Skeletal muscle tissue (tissue), 4 donors: ENCODE results near the gene RBM47. TPM values are rescaled to one million over a fixed set of nuclear protein-coding genes. Genes with fewer than 3 reads are reported as not detected.
A peak's percentile ranks its signal among the peaks of the same experiment; 100 is the strongest.

Source experiments
- H3K27ac ChIP-seq: one replicate; pipeline ENCODE4 v1.7.0; 2013; ENCODE audit warnings: mild to moderate bottlenecking, low read depth, low read length, inconsistent platforms
- H3K27me3 ChIP-seq, 3 donors: one replicate each; pipeline ENCODE4 v1.7.0; 2013; ENCODE audit warnings: low read length in 3 of 3; ENCODE audit not compliant: control insufficient read depth in 3 of 3, insufficient read depth in 3 of 3
- H3K36me3 ChIP-seq, 3 donors: one replicate each; pipeline ENCODE4 v1.7.0; 2013; ENCODE audit warnings: low read length in 3 of 3; ENCODE audit not compliant: control insufficient read depth in 3 of 3, insufficient read depth in 3 of 3
- H3K4me1 ChIP-seq, 3 donors: one replicate each; pipeline ENCODE4 v1.7.0; 2013; ENCODE audit warnings: low read length in 3 of 3, mild to moderate bottlenecking in 3 of 3; ENCODE audit not compliant: control insufficient read depth in 3 of 3, insufficient read depth in 3 of 3
- H3K4me3 ChIP-seq, 3 donors: one replicate each; pipeline ENCODE4 v1.7.0; 2013; ENCODE audit warnings: low read length in 3 of 3
- H3K9ac ChIP-seq, 3 donors: one replicate each; pipeline ENCODE4 v1.7.0; 2013; ENCODE audit warnings: low read length in 3 of 3, mild to moderate bottlenecking in 3 of 3, moderate library complexity in 2 of 3, low read depth in 1 of 3
- H3K9me3 ChIP-seq, 3 donors: one replicate each; pipeline ENCODE4 v1.7.0; 2013; ENCODE audit warnings: low read length in 3 of 3; ENCODE audit not compliant: control insufficient read depth in 3 of 3
- total RNA-seq: library from RNA; depleted of rRNA; stranded (reverse); fragments of >200 nt; gene quantifications from one replicate; pipeline ENCODE4 v1.2.3, GENCODE V29; 2014
- donor health status: Osteomylitis.

RBM47 gene
- total RNA-seq, 1 donor from 2014 or later = 2.6 TPM

DNA sequence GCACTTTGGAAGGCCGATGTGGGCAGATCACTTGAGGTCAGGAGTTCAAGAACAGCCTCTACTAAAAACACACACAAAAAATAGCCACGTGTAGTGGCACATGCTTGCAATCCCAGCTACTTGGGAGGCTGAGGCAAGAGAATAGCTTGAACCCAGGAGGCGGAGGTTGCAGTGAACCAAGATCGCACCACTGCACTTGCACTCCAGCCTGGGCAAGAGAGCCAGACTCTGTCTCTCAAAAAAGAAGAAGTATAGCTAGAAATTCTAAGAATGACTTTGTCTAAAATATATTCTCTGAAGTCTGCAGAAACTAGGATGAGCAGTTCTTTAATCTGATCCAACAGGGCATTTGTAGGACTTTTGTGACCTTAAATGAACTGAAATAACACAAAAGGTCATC lies 17.4 kb downstream of the RBM47 start:
- no peak overlapping the region for H3K27ac ChIP-seq
- H3K4me3 ChIP-seq = no peak overlapping the region
- H3K27me3 ChIP-seq = no peaks in the 10 kb centered on the region
- no peaks in the 10 kb centered on the region for H3K36me3 ChIP-seq
- no peak overlapping the region for H3K9ac ChIP-seq
- no peaks in the 10 kb centered on the region for H3K9me3 ChIP-seq
- H3K4me1 ChIP-seq = no peaks in the 10 kb centered on the region

DNA sequence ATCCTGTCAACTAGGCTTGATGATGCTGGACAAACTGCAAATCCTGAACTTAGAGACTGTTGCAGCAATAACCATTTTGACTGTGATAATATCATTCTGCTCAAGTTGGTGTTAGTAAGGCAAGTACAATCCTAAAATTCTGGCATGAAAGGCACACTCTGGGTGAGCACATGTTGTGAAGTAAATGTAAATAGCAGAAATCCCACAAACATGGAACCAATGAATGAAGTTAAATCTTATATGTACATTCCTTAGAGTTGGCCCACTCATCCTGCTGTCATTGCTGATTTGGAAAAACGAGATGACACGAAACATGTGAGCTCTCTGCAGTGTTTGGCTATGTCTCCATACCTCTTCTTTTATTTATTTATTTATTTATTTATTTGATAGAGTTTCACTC lies 21.0 kb downstream of the RBM47 start:
- Histone ChIP-seq H3K27ac (no peak overlapping the region), H3K9me3 (no peaks in the 10 kb centered on the region), H3K4me3 (no peak overlapping the region), H3K9ac (no peak overlapping the region), H3K36me3 (no peaks in the 10 kb centered on the region), H3K4me1 (no peaks in the 10 kb centered on the region), H3K27me3 (no peaks in the 10 kb centered on the region)

DNA sequence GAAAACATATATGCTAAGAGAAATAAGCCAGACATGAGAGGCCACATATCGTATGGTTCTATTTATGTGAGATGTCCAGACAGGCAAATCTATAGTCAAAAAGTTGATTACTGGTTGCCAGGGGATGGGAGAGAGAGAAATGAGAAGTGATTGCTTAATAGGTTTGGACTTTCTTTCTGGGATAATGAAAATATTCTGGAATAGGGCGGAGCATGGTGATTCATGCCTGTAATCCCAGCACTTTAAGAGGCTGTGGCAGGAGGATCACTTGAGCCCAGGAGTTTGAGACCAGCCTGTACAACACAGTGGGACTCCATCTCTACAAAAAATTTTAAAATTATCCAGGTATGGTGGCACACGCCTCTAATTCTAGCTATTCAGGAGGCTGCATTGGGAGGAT lies 22.4 kb downstream of the RBM47 start:
- Histone ChIP-seq H3K27ac (no peak overlapping the region), H3K4me1 (no peaks in the 10 kb centered on the region), H3K36me3 (no peaks in the 10 kb centered on the region), H3K27me3 (no peaks in the 10 kb centered on the region), H3K9ac (no peak overlapping the region), H3K9me3 (no peaks in the 10 kb centered on the region), H3K4me3 (no peak overlapping the region)

DNA sequence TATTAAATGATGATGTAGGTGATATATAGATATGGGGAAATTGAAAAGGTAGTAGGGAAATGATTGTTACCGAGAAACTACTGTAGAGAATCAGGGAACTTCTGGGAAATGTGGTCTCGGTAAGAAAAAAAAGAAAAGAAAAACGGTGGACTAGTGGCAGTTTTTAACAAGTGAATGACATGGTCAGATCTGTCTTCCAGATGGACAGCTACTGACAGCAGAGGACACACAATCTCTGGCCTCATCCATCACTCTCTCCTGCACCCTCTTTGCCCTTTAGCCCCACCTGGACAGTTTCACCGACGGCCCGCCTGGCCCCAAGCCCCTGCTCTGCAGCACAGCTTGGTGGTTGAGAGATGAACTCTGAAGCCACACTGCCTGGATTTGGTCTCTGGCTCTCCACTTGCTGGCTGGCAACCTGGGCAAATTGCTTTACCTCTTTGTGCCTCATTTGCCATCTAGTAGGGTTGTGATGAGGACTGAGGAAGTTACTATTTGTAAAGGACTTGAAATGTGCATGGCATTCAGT lies 23.4 kb downstream of the RBM47 start:
- Histone ChIP-seq H3K36me3 (no peaks in the 10 kb centered on the region), H3K9ac (no peak overlapping the region), H3K4me3 (no peak overlapping the region), H3K27me3 (no peaks in the 10 kb centered on the region), H3K27ac (no peak overlapping the region), H3K9me3 (no peaks in the 10 kb centered on the region), H3K4me1 (no peaks in the 10 kb centered on the region)

DNA sequence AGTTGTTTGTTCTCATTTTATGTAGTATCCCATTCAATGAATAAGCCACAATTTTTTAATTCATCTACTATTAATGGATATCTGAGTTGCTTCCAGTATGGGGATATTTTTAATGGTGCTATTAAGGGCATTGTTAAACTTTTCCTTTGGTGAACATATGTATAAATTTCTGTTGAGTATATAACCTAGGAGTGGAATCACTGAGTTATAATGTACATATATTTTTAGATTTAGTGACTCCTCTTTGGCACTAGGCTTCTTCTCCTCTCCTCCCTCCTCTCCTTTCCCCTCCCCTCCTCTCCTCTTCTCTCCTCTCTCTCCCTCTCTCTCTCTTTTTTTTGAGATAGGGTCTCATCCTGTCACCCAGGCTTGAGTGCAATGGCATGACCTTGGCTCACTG lies 26.4 kb downstream of the RBM47 start:
- no peak overlapping the region for H3K27ac ChIP-seq
- no peaks in the 10 kb centered on the region for H3K36me3 ChIP-seq
- no peaks in the 10 kb centered on the region for H3K27me3 ChIP-seq
- H3K4me3 ChIP-seq = no peak overlapping the region
- no peaks in the 10 kb centered on the region for H3K4me1 ChIP-seq
- no peaks in the 10 kb centered on the region for H3K9me3 ChIP-seq
- no peak overlapping the region for H3K9ac ChIP-seq

DNA sequence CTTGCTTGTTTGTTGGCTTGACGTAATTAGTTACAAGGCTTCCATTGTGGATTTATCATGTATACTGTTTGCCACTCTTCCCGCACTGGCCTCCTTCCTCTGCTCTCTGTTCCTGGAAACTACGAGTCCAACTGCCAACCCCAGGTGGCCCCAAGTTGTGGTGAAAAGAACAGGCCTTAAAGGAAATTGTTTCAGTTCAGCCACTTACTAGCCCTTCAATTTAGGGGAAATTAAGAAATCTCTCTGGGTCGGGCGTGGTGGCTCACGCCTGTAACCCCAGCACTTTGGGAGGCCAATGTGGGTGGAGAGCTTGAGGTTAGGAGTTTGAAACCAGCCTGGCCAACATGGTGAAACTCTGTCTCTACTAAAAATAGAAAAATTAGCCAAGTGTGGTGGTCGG lies 28.0 kb downstream of the RBM47 start:
- Histone ChIP-seq H3K36me3 (no peaks in the 10 kb centered on the region), H3K9me3 (no peaks in the 10 kb centered on the region), H3K27me3 (no peaks in the 10 kb centered on the region), H3K4me3 (no peak overlapping the region), H3K27ac (no peak overlapping the region), H3K9ac (no peak overlapping the region), H3K4me1 (no peaks in the 10 kb centered on the region)

DNA sequence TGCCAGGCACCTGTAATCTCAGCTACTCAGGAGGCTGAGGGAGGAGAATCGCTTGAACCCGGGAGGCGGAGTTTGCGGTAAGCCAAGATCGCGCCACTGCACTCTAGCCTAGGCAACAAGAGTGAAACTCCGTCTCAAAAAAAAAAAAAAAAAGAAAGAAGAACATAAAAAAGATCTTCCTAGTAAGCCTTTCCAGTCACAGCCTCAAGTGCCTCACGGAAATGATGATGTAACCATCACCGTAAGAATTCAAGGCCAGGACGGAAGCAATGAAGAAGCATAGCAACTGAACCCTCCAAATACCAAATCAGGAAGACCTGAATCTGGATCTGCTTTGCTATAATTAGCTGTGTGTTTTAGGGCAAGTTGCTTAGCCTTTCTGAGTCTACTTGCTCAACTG lies 28.8 kb downstream of the RBM47 start:
- no peaks in the 10 kb centered on the region for H3K9me3 ChIP-seq
- H3K9ac ChIP-seq = no peak overlapping the region
- no peaks in the 10 kb centered on the region for H3K4me1 ChIP-seq
- H3K27me3 ChIP-seq = peaks cover 0 to 2% (median 0%) of the 10 kb centered on the region in 3 donors
- H3K36me3 ChIP-seq = no peaks in the 10 kb centered on the region
- peak overlapping the region; percentile 37 for H3K27ac ChIP-seq
- no peak overlapping the region for H3K4me3 ChIP-seq

DNA sequence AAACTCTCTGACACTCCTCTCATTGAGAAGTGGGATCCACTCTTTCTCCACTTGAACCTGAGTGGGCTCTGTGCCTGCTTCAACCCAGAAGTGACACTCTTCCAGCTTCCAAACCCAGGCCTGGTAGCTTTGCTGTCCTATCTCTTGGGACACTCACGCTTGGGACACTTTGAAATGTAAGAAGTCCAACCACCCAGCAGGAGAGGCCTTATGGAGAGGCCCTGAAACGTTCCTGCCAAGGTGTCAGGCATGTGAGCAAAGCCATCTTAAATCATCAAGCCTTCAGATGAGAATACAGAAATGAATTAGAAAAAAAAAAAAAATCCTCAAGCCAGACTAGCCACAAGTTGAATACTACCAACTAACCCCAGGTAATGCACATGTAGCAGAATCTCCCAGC lies 30.2 kb downstream of the RBM47 start:
- no peak overlapping the region for H3K9ac ChIP-seq
- no peaks in the 10 kb centered on the region for H3K9me3 ChIP-seq
- no peak overlapping the region for H3K27ac ChIP-seq
- no peaks in the 10 kb centered on the region for H3K4me1 ChIP-seq
- no peak overlapping the region for H3K4me3 ChIP-seq
- peaks cover 0 to 3% (median 0%) of the 10 kb centered on the region in 3 donors for H3K27me3 ChIP-seq
- H3K36me3 ChIP-seq = no peaks in the 10 kb centered on the region

DNA sequence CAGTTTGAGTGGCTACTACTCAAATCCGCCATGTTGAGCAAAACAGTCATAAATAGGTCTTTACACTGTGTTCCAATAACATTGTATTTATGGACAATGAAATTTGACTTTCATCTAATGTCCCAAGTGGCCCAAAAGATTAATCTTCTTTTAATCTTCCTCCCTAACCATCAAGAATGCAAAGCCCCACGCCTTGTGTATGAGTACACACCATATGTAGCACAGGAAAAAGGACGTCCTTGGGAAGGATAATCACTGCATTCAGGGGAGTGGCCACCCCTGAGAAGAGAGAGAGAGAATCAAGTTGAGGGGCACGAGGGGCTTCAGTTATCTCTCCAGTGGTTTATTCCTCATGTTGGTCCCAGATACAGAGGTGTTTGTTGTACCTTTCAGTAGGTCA lies 33.1 kb downstream of the RBM47 start:
- Histone ChIP-seq H3K9me3 (no peaks in the 10 kb centered on the region), H3K36me3 (no peaks in the 10 kb centered on the region), H3K27ac (no peak overlapping the region), H3K4me3 (no peak overlapping the region), H3K27me3 (peaks cover 0 to 3% (median 0%) of the 10 kb centered on the region in 3 donors), H3K9ac (no peak overlapping the region), H3K4me1 (no peaks in the 10 kb centered on the region)

DNA sequence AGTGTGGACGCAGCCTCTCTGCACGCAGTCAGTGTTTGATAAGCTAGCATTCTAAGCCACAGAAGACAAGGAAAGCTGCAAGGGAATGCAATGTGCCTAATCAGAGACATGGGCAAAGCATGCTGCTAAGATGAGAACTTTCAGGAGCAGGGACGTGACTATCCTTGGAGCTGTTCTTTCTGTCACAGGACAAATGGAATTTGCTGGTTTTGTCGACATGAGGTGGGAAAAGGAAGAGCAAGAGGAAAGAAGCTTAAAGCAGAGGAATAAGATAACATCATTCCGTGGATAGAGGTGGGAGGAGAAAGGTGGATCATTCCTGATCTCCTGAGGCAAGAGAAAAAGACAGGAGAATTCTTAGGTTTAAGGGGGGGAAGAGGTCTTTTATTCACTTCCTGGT lies 33.7 kb downstream of the RBM47 start:
- H3K9me3 ChIP-seq = no peaks in the 10 kb centered on the region
- no peaks in the 10 kb centered on the region for H3K4me1 ChIP-seq
- H3K36me3 ChIP-seq = no peaks in the 10 kb centered on the region
- no peak overlapping the region for H3K27ac ChIP-seq
- peaks cover 0 to 3% (median 0%) of the 10 kb centered on the region in 3 donors for H3K27me3 ChIP-seq
- no peak overlapping the region for H3K4me3 ChIP-seq
- no peak overlapping the region for H3K9ac ChIP-seq
